GM12878 (cell line): ENCODE measurements around the gene GNRHR. TPM values are rescaled to one million over a fixed set of nuclear protein-coding genes. Genes with fewer than 3 reads are reported as not detected.

Experiments
- ATAC-seq: fragments of 200-7000 bp; cut with Tn5 transposase; 3 replicates; pipeline ENCODE4 v1.9.1; 2020; ENCODE audit warnings: mild to moderate bottlenecking, moderate library complexity
- BruUV-seq: library from RNA; stranded (reverse); fragments of 400-500 nt; replicated peaks from 2 replicates; lab custom pipeline; 2021; lab: Mats Ljungman, UMichigan
- CTCF ChIA-PET: fragments of 300-600 bp; sonication (Branson Sonifier 250); formaldehyde crosslinking; extraction: SDS; loops from one replicate; lab custom pipeline; 2021; ENCODE audit warnings: inconsistent platforms; lab: Yijun Ruan, JAX
- POLR2A ChIA-PET: fragments of 350-600 bp; formaldehyde crosslinking; extraction: SDS; loops from one replicate; lab custom pipeline; 2021; ENCODE audit warnings: inconsistent platforms; lab: Charles Lee
- RAD21 ChIA-PET: fragments of 300-600 bp; sonication (Branson Sonifier 250); formaldehyde crosslinking; loops from one replicate; lab custom pipeline; 2023; ENCODE audit warnings: antibody characterized with exemption; ENCODE audit not compliant: unreplicated experiment; lab: Charles Lee
- SMC1A ChIA-PET: fragments of 300-600 bp; sonication (Branson Sonifier 250); formaldehyde crosslinking; loops from one replicate; lab custom pipeline; 2023; ENCODE audit not compliant: unreplicated experiment, uncharacterized antibody; lab: Charles Lee
- DNase-seq: peaks from one replicate; pipeline ENCODE4 v3.0.0-alpha.2; 2011; ENCODE audit warnings: low read depth, low spot score
- FAIRE-seq: peaks from 3 replicates; lab custom pipeline; 2011; peaks lifted over from hg19 to GRCh38; lab: Jason Lieb, UNC
- H2AFZ ChIP-seq: 2 replicates; pipeline ENCODE4 v1.6.0; 2011; ENCODE audit warnings: low read depth, low read length, control low read depth; ENCODE audit not compliant: control insufficient read depth
- H3K27ac ChIP-seq: 2 replicates; pipeline ENCODE4 v1.5.1; 2011; ENCODE audit warnings: control low read depth; ENCODE audit not compliant: control insufficient read depth, insufficient read depth
- H3K27me3 ChIP-seq, 2 experiments: replicated peaks in 1 of 2; 2 replicates each; pipeline versions ENCODE4 v1.6.0 to v1.6.1; 2011; ENCODE audit warnings: low read length in 1 of 2; ENCODE audit not compliant: control insufficient read depth in 2 of 2, insufficient read depth in 2 of 2
- H3K36me3 ChIP-seq, 2 experiments: 2 replicates each; pipeline ENCODE4 v1.5.1; 2011; ENCODE audit warnings: low read length in 1 of 2; ENCODE audit not compliant: control insufficient read depth in 2 of 2, insufficient read depth in 2 of 2
- H3K4me1 ChIP-seq: 2 replicates; pipeline ENCODE4 v1.6.1; 2011; ENCODE audit warnings: mild to moderate bottlenecking, low read length, moderate library complexity, mixed read lengths; ENCODE audit not compliant: control insufficient read depth, insufficient read depth
- H3K4me2 ChIP-seq: 2 replicates; pipeline ENCODE4 v1.6.0; 2011; ENCODE audit warnings: control low read depth; ENCODE audit not compliant: control insufficient read depth, insufficient read depth
- H3K4me3 ChIP-seq: fragments of 200-600 bp; sonication (generic); 2 replicates; pipeline ENCODE4 v1.5.1; 2016
- H3K79me2 ChIP-seq: 2 replicates; pipeline ENCODE4 v1.6.0; 2011; ENCODE audit warnings: low read length; ENCODE audit not compliant: control insufficient read depth, insufficient read depth
- H3K9ac ChIP-seq: 2 replicates; pipeline ENCODE4 v1.8.0; 2011; ENCODE audit warnings: low read length, control low read depth, mixed read lengths; ENCODE audit not compliant: control insufficient read depth, insufficient read depth
- H3K9me3 ChIP-seq: replicated peaks from 3 replicates; pipeline ENCODE4 v1.5.1; 2011; ENCODE audit warnings: mild to moderate bottlenecking, low read length; ENCODE audit not compliant: control insufficient read depth, insufficient read depth
- H4K20me1 ChIP-seq: 2 replicates; pipeline ENCODE4 v1.6.0; 2011; ENCODE audit not compliant: control insufficient read depth, insufficient read depth
- CBX5 ChIP-seq: sonication (generic); IDR thresholded peaks from 2 replicates; pipeline ENCODE4 v1.6.1; 2016; ENCODE audit warnings: low read depth, moderate library complexity, mild to moderate bottlenecking, inconsistent platforms
- CHD2 ChIP-seq: IDR thresholded peaks from 2 replicates; pipeline ENCODE4 v1.6.1; 2011; ENCODE audit warnings: low read depth, low read length, improper control_type of control experiment, borderline replicate concordance
- CREM ChIP-seq: IDR thresholded peaks from 2 replicates; pipeline ENCODE4 v1.6.1; 2014; ENCODE audit warnings: antibody characterized with exemption, low read depth
- EED ChIP-seq: sonication (generic); IDR thresholded peaks from 2 replicates; pipeline ENCODE4 v1.6.1; 2016; ENCODE audit warnings: antibody characterized with exemption, low read depth
- MYC ChIP-seq: IDR thresholded peaks from 2 replicates; pipeline ENCODE4 v1.6.1; 2011; ENCODE audit warnings: mild to moderate bottlenecking, low read length, moderate library complexity, inconsistent platforms; ENCODE audit not compliant: insufficient read depth, insufficient replicate concordance, insufficient read length, severe bottlenecking
- NRF1 ChIP-seq: conservative IDR thresholded peaks from 2 replicates; pipeline ENCODE4 v1.6.1; 2011; ENCODE audit warnings: mild to moderate bottlenecking, low read depth, low read length, improper control_type of control experiment
- RCOR1 ChIP-seq: conservative IDR thresholded peaks from 2 replicates; pipeline ENCODE4 v1.6.1; 2012; ENCODE audit warnings: low read depth, low read length, improper control_type of control experiment
- TARDBP ChIP-seq: IDR thresholded peaks from 2 replicates; pipeline ENCODE4 v1.6.1; 2016; ENCODE audit warnings: borderline replicate concordance
- ZBED1 ChIP-seq: IDR thresholded peaks from 2 replicates; pipeline ENCODE4 v1.6.1; 2016; ENCODE audit warnings: borderline replicate concordance
- ZNF217 ChIP-seq: fragments of 450-650 bp; IDR thresholded peaks from 2 replicates; pipeline ENCODE4 v1.6.1; 2017; ENCODE audit warnings: antibody characterized with exemption, mild to moderate bottlenecking
- WGBS: methylation state at CpG from one replicate; pipeline ENCODE4 v1.1.6; 2016; ENCODE audit warnings: low lambda C conversion rate; ENCODE audit not compliant: insufficient replicate concordance, insufficient coverage; ENCODE audit errors: missing lambda C conversion rate; 5-methylcytosine and 5-hydroxymethylcytosine counted together
- in situ Hi-C: fragments of 300-500 bp; cut with MboI; formaldehyde crosslinking; loops from 9 replicates; pipeline ENCODE4 v1.14.3; 2018; ENCODE audit warnings: mixed read lengths
- intact Hi-C: fragments of 100-400 bp; cut with micrococcal nuclease; formaldehyde crosslinking; loops from one replicate; pipeline ENCODE4 v1.14.2; 2022; ENCODE audit not compliant: unreplicated experiment
- polyA plus RNA-seq, 11 experiments: library from polyadenylated mRNA; depleted of rRNA in 4 of 11; unstranded in 6 of 11; stranded (reverse) in 5 of 11; fragments of >200 nt; fragmentation: Nextera tagmentation in 4 of 11; fragmentation: Illumina TruSeq in 1 of 11; extraction: Ambion mirVana in 4 of 11; extraction: Trizol in 1 of 11; gene quantifications; 1 replicate in 1 of 11; 2 replicates in 10 of 11; pipeline versions ENCODE4 v1.2.1 to v1.2.3, GENCODE V29; 2011 to 2016; ENCODE audit warnings: inconsistent platforms in 2 of 11, missing spikeins in 2 of 11, low read depth in 1 of 11
- total RNA-seq, 4 experiments: library from RNA; depleted of rRNA in 3 of 4; stranded (reverse); fragments of >200 nt in 3 of 4; fragmentation: Illumina TruSeq in 1 of 4; extraction: Trizol in 1 of 4; gene quantifications; 2 replicates each; pipeline versions ENCODE4 v1.2.1 to v1.2.3, GENCODE V29; 2013 to 2021
- TF ChIP-seq, protein P1 (sequence below): fragments of 450-650 bp; IDR thresholded peaks from 2 replicates; pipeline ENCODE4 v1.6.1; 2014; ENCODE audit warnings: mild to moderate bottlenecking
- TF ChIP-seq, protein P2 (sequence below): fragments of 450-650 bp; IDR thresholded peaks from 2 replicates; pipeline ENCODE4 v1.6.1; 2017; ENCODE audit warnings: mild to moderate bottlenecking, moderate library complexity
- TF ChIP-seq, protein P3 (sequence below): fragments of 450-650 bp; formaldehyde crosslinking; IDR thresholded peaks from 2 replicates; pipeline ENCODE4 v1.4.0; 2022; ENCODE audit warnings: mild to moderate bottlenecking, moderate library complexity

Gene GNRHR
- total and polyA plus RNA-seq, 10 of the 15 experiments (the other 5 are each of a cell fraction or from before 2014, with no cell fraction given), result 0.02 to 0.12 (median 0.08) TPM; not detected in 7

DNA sequence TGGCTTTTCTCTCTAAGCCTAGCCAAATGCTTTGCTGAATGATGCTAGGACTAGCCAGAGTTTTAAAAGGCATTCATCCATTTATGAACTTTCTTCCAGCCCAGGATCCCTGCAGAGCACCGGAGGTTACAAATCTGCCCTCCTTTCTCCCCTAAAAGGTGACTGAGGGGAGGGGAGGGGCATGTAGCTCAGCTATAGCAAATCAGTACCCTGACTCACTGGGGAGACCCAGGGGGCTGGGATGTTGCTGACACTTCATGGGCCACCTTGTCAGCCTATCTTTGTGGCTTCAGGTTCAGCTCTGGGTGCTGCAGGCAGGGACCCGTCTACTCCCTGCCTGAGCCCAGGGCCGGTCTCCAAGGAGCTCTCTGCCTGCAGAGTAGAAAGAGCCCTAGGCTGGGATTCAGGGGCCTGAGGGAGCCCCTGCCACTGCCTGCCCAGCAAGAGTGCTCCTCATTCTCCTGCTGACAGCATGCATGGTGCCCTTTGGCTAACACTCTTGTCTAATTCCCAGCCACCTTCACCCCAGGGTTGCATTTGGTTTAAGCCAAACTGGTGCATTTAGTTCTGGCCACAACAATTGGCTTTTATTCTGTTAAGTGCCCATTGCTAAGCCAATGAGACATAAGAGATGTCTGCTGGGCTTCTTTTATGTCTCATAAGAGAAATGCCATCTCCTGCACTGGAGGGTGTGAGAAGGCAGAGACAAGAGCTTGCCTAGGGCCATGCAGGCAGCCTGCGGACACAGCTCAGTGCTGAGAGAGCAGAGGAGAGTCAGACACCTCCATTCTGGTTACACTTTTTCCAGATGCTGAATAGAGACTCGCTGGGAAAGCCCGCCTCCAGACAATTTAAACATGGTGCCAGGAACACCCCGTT is 41.3 kb downstream of the GNRHR start:
- Histone ChIP-seq H2AFZ (no peak overlapping the region), H3K27ac (no peak overlapping the region), H3K9ac (no peak overlapping the region), H3K79me2 (peaks cover 1% of the 10 kb centered on the region), H3K4me2 (no peak overlapping the region), H4K20me1 (no peaks in the 10 kb centered on the region), H3K36me3 (no peaks in the 10 kb centered on the region), H3K4me3 (no peak overlapping the region), H3K9me3 (no peaks in the 10 kb centered on the region; the same call in 2 of the 3 replicates), H3K27me3 (no peaks in the 10 kb centered on the region), H3K4me1 (no peaks in the 10 kb centered on the region)
- intact Hi-C loops, result no loop called here
- WGBS, result 76% methylated on average over 7 of the region's 7 CpGs
- ChIA-PET SMC1A (interaction anchor here (1.3 to 1.6 kb wide), 2 partner anchors 34 to 36 kb away, joined by 3 to 6 read pairs; no protein-coding TSS in a partner anchor), CTCF (interaction anchor here (2.5 kb wide), 1 partner anchor 12 kb away, joined by 9 read pairs; the partner anchor contains the start of gene UBA6), RAD21 (no interaction called here), POLR2A (interaction anchor here (0.5 kb wide), 1 partner anchor 1245 kb away, joined by 3 read pairs; no protein-coding TSS in a partner anchor)
- in situ Hi-C loops, result no loop called here
- FAIRE-seq, result no peak
- no TSS peak for BruUV-seq
- peak; percentile 21; the same call in 2 of the 3 replicates for ATAC-seq
- no peak for DNase-seq
- TF ChIP-seq CREM (no peak), ZBED1 (no peak), RCOR1 (no peak), ZNF217 (no peak), CBX5 (no peak), CHD2 (no peak), EED (no peak), MYC (no peak), TARDBP (no peak), NRF1 (no peak)
- TF ChIP-seq, protein P1, sequence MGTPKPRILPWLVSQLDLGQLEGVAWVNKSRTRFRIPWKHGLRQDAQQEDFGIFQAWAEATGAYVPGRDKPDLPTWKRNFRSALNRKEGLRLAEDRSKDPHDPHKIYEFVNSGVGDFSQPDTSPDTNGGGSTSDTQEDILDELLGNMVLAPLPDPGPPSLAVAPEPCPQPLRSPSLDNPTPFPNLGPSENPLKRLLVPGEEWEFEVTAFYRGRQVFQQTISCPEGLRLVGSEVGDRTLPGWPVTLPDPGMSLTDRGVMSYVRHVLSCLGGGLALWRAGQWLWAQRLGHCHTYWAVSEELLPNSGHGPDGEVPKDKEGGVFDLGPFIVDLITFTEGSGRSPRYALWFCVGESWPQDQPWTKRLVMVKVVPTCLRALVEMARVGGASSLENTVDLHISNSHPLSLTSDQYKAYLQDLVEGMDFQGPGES, result no peak
- TF ChIP-seq, protein P2, sequence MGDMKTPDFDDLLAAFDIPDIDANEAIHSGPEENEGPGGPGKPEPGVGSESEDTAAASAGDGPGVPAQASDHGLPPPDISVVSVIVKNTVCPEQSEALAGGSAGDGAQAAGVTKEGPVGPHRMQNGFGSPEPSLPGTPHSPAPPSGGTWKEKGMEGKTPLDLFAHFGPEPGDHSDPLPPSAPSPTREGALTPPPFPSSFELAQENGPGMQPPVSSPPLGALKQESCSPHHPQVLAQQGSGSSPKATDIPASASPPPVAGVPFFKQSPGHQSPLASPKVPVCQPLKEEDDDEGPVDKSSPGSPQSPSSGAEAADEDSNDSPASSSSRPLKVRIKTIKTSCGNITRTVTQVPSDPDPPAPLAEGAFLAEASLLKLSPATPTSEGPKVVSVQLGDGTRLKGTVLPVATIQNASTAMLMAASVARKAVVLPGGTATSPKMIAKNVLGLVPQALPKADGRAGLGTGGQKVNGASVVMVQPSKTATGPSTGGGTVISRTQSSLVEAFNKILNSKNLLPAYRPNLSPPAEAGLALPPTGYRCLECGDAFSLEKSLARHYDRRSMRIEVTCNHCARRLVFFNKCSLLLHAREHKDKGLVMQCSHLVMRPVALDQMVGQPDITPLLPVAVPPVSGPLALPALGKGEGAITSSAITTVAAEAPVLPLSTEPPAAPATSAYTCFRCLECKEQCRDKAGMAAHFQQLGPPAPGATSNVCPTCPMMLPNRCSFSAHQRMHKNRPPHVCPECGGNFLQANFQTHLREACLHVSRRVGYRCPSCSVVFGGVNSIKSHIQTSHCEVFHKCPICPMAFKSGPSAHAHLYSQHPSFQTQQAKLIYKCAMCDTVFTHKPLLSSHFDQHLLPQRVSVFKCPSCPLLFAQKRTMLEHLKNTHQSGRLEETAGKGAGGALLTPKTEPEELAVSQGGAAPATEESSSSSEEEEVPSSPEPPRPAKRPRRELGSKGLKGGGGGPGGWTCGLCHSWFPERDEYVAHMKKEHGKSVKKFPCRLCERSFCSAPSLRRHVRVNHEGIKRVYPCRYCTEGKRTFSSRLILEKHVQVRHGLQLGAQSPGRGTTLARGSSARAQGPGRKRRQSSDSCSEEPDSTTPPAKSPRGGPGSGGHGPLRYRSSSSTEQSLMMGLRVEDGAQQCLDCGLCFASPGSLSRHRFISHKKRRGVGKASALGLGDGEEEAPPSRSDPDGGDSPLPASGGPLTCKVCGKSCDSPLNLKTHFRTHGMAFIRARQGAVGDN, result no peak
- TF ChIP-seq, protein P3, sequence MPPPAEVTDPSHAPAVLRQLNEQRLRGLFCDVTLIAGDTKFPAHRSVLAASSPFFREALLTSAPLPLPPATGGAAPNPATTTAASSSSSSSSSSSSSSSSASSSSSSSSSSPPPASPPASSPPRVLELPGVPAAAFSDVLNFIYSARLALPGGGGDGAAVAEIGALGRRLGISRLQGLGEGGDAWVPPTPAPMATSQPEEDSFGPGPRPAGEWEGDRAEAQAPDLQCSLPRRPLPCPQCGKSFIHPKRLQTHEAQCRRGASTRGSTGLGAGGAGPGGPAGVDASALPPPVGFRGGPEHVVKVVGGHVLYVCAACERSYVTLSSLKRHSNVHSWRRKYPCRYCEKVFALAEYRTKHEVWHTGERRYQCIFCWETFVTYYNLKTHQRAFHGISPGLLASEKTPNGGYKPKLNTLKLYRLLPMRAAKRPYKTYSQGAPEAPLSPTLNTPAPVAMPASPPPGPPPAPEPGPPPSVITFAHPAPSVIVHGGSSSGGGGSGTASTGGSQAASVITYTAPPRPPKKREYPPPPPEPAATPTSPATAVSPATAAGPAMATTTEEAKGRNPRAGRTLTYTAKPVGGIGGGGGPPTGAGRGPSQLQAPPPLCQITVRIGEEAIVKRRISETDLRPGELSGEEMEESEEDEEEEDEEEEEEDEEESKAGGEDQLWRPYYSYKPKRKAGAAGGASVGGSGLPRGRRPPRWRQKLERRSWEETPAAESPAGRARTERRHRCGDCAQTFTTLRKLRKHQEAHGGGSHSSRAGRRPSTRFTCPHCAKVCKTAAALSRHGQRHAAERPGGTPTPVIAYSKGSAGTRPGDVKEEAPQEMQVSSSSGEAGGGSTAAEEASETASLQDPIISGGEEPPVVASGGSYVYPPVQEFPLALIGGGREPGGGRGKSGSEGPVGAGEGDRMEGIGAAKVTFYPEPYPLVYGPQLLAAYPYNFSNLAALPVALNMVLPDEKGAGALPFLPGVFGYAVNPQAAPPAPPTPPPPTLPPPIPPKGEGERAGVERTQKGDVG, result no peak
